Measurements from ENCODE around the gene SLC9A5. TPM values are rescaled to one million over a fixed set of nuclear protein-coding genes. Genes with fewer than 3 reads are reported as not detected.

Gene SLC9A5
- total RNA-seq, 1 donor from 2014 or later = 17.2 TPM

DNA sequence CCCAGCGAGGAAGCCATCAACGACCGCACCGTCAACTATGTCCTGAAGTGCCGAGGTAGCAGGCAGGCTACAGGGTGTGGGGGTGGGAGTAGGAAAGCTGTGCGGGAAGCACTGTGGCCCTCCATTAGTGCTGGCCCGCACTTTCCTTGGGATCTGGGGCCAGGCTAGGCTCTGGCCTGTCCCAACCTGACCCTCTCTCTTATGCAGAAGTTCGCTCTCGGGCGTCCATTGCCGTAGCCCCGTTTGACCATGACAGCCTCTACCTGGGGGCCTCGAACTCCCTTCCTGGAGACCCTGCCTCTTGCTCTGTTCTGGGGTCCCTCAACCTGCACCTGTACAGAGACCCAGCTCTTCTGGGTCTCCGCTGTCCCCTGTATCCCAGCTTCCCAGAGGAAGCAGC, 39.2 kb downstream of the SLC9A5 start:
- Mint-ChIP-seq H3K4me3 (ENCODE audit: unreplicated experiment) (no peak overlapping the region), H3K4me1 (ENCODE audit: unreplicated experiment) (peaks cover 6% of the 10 kb centered on the region), H3K36me3 (ENCODE audit: low read depth, unreplicated experiment) (peaks cover 16% of the 10 kb centered on the region), H3K27ac (ENCODE audit: unreplicated experiment) (no peak overlapping the region), H3K9me3 (ENCODE audit: unreplicated experiment) (no peaks in the 10 kb centered on the region), H3K27me3 (ENCODE audit: unreplicated experiment) (peaks cover 10% of the 10 kb centered on the region)
- TF ChIP-seq, protein P1, sequence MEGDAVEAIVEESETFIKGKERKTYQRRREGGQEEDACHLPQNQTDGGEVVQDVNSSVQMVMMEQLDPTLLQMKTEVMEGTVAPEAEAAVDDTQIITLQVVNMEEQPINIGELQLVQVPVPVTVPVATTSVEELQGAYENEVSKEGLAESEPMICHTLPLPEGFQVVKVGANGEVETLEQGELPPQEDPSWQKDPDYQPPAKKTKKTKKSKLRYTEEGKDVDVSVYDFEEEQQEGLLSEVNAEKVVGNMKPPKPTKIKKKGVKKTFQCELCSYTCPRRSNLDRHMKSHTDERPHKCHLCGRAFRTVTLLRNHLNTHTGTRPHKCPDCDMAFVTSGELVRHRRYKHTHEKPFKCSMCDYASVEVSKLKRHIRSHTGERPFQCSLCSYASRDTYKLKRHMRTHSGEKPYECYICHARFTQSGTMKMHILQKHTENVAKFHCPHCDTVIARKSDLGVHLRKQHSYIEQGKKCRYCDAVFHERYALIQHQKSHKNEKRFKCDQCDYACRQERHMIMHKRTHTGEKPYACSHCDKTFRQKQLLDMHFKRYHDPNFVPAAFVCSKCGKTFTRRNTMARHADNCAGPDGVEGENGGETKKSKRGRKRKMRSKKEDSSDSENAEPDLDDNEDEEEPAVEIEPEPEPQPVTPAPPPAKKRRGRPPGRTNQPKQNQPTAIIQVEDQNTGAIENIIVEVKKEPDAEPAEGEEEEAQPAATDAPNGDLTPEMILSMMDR (IDR thresholded peaks at IDR 0.05; ENCODE audit: unreplicated experiment) = no peak
- no peak for DNase-seq (ENCODE audit: low spot score)

DNA sequence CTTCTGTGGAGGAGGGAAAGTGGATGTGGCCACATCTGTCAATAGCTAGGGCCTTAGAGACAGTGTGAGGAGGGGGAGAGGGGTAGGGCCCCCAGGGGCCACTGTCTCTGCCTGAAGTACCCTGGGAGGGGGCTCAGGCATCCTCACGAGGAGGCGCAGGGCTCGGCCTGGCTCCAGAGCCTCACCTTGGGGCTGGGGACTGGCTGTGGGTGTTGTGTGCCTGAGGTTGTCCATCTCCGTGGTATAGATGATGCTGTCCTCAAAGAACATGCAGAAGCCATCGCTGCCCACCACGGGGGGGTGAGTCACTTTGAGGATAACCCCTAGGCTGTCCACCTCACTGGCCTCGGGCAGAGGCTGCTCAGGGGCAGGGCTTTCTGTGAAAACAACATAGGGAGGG, 42.7 kb downstream of the SLC9A5 start:
- DNase-seq (ENCODE audit: low spot score) = no peak
- H3K27ac Mint-ChIP-seq (ENCODE audit: unreplicated experiment) = no peak overlapping the region
- TF ChIP-seq, protein P1 (IDR thresholded peaks at IDR 0.05; ENCODE audit: unreplicated experiment) = no peak
- no peaks in the 10 kb centered on the region for H3K36me3 Mint-ChIP-seq (ENCODE audit: low read depth, unreplicated experiment)
- peaks cover 4% of the 10 kb centered on the region for H3K4me1 Mint-ChIP-seq (ENCODE audit: unreplicated experiment)
- H3K4me3 Mint-ChIP-seq (ENCODE audit: unreplicated experiment) = no peak overlapping the region
- no peaks in the 10 kb centered on the region for H3K9me3 Mint-ChIP-seq (ENCODE audit: unreplicated experiment)
- peaks cover 2% of the 10 kb centered on the region for H3K27me3 Mint-ChIP-seq (ENCODE audit: unreplicated experiment)

DNA sequence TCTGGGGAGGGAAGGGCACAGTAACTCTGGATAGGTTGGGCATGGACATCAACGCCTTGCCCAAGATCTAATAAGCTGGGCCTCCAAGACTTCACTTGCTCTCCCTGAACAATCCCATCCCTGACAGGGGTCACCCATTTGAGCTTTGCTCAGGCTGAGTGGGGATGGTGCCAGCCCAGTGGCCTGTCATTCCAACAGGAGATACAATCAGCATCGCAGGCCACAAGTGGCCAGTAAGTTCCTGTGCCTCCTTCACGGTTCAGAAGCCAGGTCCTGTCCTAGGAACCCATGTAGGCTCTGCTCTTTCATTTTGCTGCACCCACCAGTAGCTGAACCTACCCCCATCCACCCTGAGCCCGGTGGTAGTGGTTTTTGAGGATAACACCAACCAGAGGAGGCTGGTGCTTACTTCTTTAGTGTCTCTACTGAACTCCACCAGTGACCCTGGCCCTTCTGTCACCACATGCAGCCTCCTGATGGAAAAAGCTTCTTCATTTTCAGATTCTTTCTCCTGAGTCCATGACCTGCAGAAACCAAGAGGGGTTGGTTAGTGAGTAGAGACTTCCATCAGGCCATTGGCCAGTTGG, 45.5 kb downstream of the SLC9A5 start:
- no peak overlapping the region for H3K4me3 Mint-ChIP-seq (ENCODE audit: unreplicated experiment)
- H3K36me3 Mint-ChIP-seq (ENCODE audit: low read depth, unreplicated experiment) = no peaks in the 10 kb centered on the region
- no peaks in the 10 kb centered on the region for H3K9me3 Mint-ChIP-seq (ENCODE audit: unreplicated experiment)
- TF ChIP-seq, protein P1 (IDR thresholded peaks at IDR 0.05; ENCODE audit: unreplicated experiment) = no peak
- no peak overlapping the region for H3K27ac Mint-ChIP-seq (ENCODE audit: unreplicated experiment)
- no peak for DNase-seq (ENCODE audit: low spot score)
- H3K4me1 Mint-ChIP-seq (ENCODE audit: unreplicated experiment) = peaks cover 4% of the 10 kb centered on the region
- peaks cover 2% of the 10 kb centered on the region for H3K27me3 Mint-ChIP-seq (ENCODE audit: unreplicated experiment)

DNA sequence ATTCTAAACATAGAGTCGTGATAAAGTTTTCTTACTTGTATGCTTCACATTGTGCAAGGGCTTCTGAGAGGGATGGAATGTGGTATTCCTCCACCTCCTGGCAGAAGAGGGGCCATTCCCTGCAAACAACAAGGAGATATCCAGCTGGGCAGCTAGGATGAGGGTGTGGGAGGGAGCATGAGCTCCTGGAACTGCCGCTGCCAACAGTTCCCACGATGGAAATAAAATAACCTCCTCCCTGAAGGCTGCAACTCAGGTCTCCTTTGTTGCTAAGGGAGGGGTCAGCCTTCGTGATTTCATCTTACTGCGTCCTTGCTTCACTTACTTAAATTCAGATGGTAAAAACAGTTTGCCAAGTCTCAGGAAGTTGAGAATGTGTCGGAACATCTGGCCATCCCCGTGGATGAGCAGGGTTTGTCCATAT, 46.2 kb downstream of the SLC9A5 start:
- Mint-ChIP-seq H3K4me1 (ENCODE audit: unreplicated experiment) (peaks cover 4% of the 10 kb centered on the region), H3K36me3 (ENCODE audit: low read depth, unreplicated experiment) (no peaks in the 10 kb centered on the region), H3K9me3 (ENCODE audit: unreplicated experiment) (no peaks in the 10 kb centered on the region), H3K4me3 (ENCODE audit: unreplicated experiment) (no peak overlapping the region), H3K27me3 (ENCODE audit: unreplicated experiment) (peaks cover 2% of the 10 kb centered on the region), H3K27ac (ENCODE audit: unreplicated experiment) (no peak overlapping the region)
- TF ChIP-seq, protein P1 (IDR thresholded peaks at IDR 0.05; ENCODE audit: unreplicated experiment) = no peak
- no peak for DNase-seq (ENCODE audit: low spot score)

DNA sequence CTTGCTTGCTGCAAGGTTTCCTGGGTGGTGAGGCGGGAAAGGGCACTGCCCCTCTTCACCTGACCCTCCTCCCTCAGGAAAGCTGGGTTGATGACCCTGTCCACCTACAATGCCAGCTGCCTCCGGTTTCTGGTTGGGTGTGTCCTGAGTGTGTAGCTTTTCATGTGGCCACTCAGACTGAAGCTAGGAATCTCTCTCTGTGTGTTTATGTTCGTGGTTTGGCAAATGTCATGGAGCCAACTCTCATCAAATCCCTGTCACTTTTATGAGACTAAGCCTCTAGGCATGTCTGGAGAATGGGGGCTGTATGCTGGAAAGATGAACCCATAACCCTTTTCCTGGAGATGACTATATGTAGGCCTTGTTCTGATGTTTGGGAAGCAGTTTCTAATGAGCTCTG, 47.6 kb downstream of the SLC9A5 start:
- Mint-ChIP-seq H3K4me1 (ENCODE audit: unreplicated experiment) (peaks cover 4% of the 10 kb centered on the region), H3K4me3 (ENCODE audit: unreplicated experiment) (no peak overlapping the region), H3K9me3 (ENCODE audit: unreplicated experiment) (no peaks in the 10 kb centered on the region), H3K27ac (ENCODE audit: unreplicated experiment) (no peak overlapping the region), H3K27me3 (ENCODE audit: unreplicated experiment) (peaks cover 2% of the 10 kb centered on the region), H3K36me3 (ENCODE audit: low read depth, unreplicated experiment) (no peaks in the 10 kb centered on the region)
- TF ChIP-seq, protein P1 (IDR thresholded peaks at IDR 0.05; ENCODE audit: unreplicated experiment) = no peak
- no peak for DNase-seq (ENCODE audit: low spot score)
